ENCODE measurements around the gene MTG1.

DNA sequence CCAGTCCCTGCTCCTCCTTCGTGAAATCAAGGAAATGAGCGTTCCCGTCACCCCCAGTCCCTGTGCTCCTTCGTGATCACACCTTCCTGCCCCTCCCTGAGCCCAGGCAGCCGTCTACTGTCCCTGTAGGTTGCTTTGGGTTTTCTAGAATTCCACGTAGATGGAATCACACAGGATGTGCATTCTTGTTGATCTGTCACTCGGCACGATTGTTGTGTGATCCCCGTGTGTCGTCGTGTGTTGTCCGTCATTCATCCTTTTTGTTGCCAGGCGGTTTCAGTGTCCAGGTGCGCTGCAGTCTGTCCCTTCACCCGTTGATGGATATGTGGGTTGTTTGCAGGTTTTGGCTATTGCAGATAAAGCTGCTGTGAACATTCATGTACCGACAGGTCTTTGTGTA lies 9.4 kb downstream of the MTG1 start:
- TF ChIP-seq, protein P1, sequence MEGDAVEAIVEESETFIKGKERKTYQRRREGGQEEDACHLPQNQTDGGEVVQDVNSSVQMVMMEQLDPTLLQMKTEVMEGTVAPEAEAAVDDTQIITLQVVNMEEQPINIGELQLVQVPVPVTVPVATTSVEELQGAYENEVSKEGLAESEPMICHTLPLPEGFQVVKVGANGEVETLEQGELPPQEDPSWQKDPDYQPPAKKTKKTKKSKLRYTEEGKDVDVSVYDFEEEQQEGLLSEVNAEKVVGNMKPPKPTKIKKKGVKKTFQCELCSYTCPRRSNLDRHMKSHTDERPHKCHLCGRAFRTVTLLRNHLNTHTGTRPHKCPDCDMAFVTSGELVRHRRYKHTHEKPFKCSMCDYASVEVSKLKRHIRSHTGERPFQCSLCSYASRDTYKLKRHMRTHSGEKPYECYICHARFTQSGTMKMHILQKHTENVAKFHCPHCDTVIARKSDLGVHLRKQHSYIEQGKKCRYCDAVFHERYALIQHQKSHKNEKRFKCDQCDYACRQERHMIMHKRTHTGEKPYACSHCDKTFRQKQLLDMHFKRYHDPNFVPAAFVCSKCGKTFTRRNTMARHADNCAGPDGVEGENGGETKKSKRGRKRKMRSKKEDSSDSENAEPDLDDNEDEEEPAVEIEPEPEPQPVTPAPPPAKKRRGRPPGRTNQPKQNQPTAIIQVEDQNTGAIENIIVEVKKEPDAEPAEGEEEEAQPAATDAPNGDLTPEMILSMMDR (IDR thresholded peaks at IDR 0.05; ENCODE audit: insufficient read depth, low read depth, low read length), result no peak
- TF ChIP-seq EZH2 (IDR thresholded peaks at IDR 0.05; ENCODE audit: insufficient read depth, low read length), result no peak

Measured in astrocyte (in vitro differentiated cells and primary cell).